HG03457 (cell line): Measurements from ENCODE around the gene SYS1.

Experiments
- ATAC-seq: cut with Tn5 transposase; IDR thresholded peaks from one replicate; pipeline ENCODE4 v1.9.1; 2021; ENCODE audit warnings: moderate number of reproducible peaks; ENCODE audit not compliant: unreplicated experiment

SYS1 gene

DNA sequence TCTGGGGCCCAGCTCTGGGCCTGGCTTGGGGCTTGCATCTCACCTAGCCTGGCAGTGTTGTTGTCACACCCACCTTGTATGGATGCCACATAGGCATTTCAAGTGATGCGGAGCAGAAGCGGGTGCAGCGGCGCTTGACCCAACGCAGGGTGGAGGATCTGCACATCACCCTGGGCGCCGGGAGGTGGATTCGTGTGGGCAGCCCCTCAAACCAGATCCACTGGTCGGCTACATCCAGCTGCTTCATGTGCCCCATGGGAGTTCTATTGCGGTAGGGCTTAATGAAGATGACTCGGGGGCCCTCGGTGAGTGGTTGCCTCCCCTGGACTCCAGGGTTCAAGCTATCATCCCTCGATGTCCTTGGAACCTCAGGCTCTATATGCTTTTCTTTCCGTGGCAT is 12.0 kb downstream of the SYS1 start:
- no peak for ATAC-seq

DNA sequence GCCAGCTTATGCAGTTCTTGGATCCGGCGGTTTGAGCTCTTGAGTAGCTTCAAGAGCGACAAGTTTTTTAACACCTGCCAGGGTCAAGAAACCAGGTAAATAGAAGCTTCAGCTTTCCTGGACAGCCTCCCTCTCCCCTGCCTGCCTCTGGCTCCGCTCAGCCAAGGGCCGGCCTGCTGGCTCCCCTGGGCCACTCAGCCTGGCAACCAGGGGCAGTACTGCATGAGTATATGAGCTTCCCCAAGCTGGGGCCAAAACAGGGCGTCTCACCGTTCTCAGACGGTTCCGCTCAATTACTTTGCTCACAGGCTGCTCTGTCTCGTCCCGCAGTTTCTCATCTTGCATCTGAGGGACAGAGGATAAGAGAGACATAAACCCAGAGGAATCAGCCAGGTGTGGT is 14.3 kb downstream of the SYS1 start:
- no peak for ATAC-seq

DNA sequence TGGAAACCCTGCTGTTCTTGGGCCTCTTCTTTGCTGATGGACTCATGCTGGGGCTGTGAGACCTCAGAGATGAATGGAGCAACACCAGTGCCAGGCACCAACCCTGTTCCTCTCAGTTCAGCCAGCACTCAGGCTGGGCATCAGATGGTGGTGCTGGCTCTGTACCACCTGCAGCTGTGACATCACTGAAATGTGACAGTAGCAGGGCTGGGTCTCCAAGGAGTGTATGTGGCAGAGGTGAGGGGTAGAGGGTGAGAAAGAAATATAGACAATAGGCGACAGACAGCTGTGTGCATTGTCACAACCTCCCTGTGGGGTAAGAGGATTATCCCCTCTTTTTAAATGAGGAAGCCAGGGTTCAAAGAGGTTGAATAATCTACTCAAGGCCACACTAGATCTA is 15.2 kb downstream of the SYS1 start, which contains the start of gene TP53TG5:
TSS of gene TP53TG5 (minus strand) at position 135 of the 400 bp plus-strand sequence. CDS start at position 46, 89 bp downstream.
- no peak for ATAC-seq

GRCh38 chr20:45387274-45387673 is 24.3 kb downstream of the SYS1 start:
- no peak for ATAC-seq

GRCh38 chr20:45390931-45391330 is 28.0 kb downstream of the SYS1 start:
- no peak for ATAC-seq

DNA sequence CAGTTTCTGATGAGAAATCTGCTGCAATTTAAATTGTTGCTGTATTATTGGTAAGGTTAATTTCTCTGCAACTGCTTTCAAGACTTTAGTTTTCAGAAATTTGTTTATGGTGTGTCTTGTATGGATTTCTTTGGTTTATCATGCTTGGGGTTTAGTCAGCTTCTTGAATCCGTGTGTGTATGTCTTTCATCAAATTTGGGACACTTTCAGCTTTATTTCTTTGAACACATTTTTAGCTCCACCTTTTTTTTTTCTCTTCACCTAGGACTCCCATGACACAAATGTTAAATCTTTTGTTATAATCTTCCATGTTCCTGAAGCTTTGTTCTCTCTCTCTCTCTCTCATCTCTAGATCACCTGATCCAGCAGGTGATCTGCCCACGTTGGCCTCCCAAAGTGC is 28.6 kb downstream of the SYS1 start:
- ATAC-seq: no peak

DNA sequence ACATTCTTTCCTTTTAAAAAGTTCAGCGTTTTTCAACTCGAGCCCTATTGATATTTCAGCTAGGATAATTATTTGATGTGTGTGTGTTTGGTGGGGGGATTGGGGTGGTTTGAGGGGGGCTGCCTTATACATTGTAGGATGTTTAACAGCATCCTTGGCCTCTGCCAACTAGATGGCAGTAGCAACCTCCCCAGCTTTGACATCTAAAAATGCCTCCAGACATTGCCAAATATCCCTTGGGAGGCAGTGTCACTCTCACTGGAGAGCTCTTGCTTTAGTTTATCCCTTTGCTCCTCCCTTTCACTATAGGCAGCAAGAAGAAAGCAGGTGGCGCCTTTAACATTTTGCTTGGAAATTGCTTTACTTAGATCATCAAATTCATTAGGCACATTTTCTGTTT is 29.8 kb downstream of the SYS1 start:
- no peak for ATAC-seq

DNA sequence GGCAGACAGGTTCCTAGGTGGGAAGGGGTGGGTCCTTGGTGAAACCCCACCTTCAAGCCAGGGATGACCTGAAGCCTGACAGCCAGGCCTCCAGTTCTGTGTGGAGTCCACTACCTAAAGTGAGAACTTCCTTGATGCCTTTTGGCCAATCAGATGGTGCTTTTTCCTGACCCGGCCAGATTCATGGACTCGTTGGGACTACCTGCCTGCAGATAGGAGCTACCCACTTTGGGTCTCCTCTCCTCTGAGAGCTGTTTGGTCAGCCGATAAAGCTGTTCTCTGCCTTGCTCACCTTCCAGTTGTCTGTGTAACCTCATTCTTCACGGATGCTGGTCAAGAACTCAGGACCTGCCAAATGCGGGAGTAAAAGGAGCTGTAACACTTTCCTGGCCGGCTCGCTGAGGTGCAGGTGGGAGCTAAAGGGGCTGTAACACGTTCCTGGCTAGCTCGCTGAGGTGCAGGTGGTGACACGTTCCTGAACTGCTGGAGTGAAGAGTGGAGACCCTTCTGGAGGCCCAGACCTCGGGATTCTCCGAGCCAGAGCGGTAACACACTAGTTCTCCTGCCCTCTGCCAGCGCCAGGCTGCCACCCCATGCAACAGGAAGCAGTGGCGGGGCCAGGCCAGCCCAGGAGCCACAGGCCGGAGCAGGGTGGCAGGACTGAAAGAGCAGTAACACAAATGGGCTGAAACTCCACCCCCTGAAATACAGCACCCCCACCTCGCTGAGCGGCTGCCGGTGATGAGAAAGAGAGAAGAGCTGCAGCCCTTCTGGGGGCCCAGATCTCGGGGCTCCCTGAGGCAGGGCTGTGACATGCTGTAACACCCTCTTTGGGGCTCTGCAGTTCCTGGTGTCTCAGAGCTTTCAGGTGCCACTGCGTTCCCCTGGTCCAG is 31.5 kb downstream of the SYS1 start:
- ATAC-seq: no peak

DNA sequence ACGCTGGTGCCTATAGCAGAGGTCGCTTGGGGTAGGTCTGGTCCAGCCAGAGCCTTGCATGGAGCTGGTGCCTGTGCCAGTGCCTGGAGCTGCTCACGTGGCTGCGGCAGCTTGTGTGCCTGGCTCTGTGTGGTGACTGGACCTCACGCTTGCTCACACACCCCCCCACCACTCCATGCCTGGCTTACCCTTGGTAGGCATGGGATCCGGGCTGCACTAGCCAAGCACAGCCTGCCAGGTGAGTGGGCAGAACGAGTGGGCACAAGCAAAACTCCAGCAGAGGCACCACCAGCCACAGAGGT is 32.1 kb downstream of the SYS1 start:
- no peak for ATAC-seq

GRCh38 chr20:45399018-45399417 is 36.1 kb downstream of the SYS1 start:
- ATAC-seq: no peak

- ATAC-seq: no peak
Measured at GRCh38 chr20:45400346-45401031, 37.5 kb downstream of the SYS1 start.

DNA sequence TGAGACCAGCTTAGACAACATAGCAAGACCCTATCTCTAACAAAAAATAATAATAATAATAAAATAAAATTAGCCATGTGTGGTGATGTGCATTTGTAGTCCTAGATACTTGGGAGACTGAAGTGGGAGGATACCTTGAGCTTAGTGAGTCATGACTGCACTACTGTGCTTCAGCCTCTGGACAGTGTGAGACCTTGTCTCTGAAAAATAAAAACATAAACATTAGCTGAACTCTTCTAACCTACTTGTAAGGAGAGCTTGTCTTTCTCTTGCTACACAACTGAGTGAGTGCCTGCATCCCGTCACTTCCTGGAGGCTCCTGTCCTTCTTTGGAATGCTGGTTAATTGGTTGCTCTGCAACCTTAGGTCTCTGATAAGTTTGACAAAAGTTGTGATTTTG is 40.0 kb downstream of the SYS1 start:
- no peak for ATAC-seq

GRCh38 chr20:45404438-45404837 is 41.5 kb downstream of the SYS1 start:
- ATAC-seq: no peak

DNA sequence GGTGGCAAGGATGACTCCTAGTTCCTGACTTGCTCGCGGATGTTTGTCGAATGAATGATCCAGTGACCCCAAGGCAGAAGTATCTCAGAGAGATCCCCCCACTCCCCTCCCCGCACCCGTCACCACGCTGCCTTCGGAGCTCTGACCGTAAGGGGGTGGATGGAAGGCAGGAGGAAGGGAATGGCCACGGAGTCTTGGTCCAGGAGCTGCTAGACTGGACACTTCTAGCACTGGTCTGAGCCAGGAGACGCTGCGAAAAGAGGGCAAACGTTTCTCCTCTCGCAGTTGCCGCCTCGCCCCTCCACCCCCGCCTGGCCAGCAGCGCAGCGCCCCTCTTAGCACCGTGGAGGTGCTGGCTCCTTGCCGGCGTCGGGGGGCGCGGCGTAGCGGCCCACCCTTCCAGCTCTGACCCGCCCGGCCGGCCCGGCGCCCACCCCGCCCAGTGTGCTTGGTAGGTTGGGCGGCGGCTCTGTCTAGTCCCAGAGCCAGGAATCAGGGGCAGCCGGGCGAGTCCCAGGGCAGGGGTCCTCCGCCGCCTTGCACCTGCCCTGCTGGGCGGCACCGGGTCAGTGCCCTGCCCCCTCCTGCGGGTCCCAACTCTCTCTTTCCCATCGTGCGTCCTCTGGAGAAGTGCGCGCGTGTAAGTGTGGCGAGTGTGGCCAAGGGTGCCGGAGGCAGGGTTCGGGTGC is 42.8 kb downstream of the SYS1 start:
- ATAC-seq: no peak

DNA sequence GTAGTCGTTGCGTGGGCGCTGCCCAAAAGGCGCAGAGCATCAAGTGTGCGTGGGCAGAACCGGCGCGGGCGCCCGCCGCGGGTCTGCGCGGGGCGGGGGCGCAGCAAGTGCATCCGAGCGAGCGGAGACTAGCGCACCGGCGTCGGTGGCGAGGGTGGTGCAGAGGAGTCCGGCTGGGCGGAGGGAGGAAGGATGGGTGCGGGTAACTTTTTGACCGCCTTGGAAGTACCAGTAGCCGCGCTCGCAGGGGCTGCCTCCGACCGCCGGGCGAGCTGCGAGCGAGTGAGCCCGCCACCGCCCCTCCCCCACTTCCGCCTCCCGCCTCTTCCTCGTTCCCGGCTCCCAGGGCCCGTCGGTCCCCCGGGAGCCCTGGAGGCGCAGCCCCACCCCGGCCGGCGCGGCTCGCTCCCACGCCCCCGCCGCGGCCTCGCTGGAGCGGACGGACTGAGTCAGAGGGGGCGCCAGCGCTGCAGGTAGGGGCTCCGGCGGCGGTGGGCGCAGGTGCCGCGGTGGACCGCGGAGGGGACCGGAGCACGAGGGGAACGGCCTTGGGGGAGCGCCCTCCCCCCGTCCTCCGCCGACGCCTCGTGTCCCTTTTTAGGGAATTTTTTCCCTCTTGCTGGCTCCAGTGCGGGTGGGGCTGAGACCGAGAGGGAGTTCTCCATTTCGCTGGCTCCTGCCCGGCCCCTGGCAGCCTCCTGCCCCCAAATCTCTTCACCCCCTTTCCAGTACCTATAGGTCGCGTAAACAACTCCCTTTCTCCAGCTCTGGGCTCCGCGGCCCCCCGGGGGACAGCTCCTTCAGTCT is 43.5 kb downstream of the SYS1 start:
- ATAC-seq: no peak

DNA sequence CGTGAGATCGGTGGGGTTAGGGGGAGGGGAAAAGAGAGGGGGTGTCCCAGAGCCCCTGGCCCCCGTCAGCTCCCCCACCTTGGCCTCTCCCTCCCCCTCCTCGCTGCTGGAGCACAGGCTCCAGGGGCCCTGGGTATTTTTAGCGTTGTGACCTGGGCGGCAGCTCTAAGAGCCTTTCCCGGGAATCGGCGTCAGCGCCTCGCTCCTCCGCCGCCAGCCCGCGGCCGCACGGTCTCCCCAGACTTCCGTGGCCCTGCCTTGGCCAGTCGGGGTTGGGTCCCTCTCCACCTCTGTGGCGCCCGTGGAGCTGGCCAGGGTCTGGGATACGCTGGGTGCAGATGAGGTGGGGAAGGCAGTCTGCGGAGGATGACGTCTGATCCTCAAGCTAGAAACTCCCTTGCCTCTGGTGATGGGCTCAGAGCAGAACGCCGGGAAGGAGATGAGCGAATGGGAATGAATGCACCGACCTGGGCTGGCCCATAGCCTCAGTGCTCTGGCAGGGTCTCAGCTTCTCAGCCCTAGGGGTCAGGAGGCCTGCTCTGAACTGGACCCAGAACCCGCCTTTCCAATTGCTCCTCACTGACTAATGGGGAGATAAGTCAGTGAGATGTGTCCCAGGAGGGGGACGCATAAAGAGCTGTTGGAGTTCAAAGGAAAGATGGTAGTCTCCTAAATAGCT is 44.2 kb downstream of the SYS1 start:
- ATAC-seq: no peak

DNA sequence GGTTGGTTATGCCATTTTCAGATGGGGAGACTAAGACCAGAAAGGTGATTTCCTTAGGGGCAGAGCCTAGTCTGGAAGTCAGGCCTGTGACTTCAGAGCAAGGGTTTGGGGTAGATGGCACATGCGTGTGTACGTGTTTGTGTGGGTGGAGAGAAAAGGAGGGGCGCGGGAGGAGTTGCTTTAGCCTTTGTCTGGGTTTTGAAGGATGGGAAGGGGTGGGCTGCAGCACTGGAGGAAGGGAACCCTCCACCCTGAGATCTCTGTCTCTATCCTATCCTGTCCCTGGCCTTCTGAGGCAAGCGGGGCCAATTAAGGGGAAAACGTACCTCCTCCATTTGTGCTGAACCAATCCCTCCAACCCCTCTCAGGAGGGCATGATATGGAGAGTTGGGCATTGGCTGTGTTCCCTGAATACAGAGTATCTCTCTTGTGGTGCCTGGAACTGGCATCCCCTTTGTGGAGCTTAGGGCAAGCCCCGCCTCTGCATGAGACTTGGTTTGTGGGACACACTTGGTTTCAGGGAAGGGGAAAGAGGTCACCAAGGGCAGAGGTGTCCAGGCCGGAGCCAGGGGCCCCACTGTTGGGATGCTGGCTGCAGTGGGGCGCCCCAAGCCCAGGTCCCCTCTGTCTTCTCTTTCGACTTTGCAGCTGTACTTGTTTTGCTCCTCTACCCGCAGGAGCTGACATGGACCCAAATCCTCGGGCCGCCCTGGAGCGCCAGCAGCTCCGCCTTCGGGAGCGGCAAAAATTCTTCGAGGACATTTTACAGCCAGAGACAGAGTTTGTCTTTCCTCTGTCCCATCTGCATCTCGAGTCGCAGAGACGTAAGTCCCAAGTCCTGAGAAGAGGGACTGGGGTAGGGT is 45.1 kb downstream of the SYS1 start, which contains the start of gene DBNDD2:
TSS of gene DBNDD2 (plus strand) at position 507 of the 863 bp plus-strand sequence. CDS start at position 686, 179 bp downstream.
- no peak for ATAC-seq

DNA sequence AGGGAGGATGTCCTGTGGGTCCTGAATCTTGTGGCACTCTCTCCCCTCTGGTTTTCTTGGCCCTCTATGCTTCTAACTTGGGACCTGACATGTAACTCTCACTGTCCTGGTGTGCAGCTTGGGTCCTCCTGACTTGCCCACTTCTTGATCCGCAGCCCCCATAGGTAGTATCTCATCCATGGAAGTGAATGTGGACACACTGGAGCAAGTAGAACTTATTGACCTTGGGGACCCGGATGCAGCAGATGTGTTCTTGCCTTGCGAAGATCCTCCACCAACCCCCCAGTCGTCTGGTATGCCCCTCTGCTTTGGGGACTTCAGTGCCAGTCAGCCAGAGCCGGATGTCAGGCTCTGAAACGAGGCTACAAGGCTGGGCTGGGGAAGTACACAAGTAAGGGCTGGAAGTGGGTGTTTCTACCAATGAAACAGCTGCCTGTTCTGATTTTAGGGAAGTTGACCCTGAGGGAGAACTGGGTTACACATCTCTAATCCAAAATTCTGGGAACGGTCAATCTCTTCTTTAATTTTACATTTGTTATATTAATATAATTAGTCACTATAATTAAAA is 45.8 kb downstream of the SYS1 start:
- ATAC-seq: no peak
